Immature natural killer cell (primary cell): Measurements from ENCODE around the gene HOPX. TPM values are rescaled to one million over a fixed set of nuclear protein-coding genes. Genes with fewer than 3 reads are reported as not detected.
"Not testable (repeated sequence)": the region's sequence is repeated elsewhere in the genome, so short reads cannot be mapped to it uniquely, and the experiment has no call there.

Source experiments
- DNase-seq, 3 donors: peaks; one replicate each; pipeline ENCODE4 v3.0.0; 2022; ENCODE audit warnings: mixed read lengths in 1 of 3
- H3K27ac Mint-ChIP-seq, 6 donors: one replicate each; pipeline ENCODE4 v1.8.0; 2020; ENCODE audit warnings: mixed read lengths in 6 of 6, mild to moderate bottlenecking in 5 of 6, inconsistent platforms in 4 of 6, moderate library complexity in 3 of 6
- H3K27me3 Mint-ChIP-seq, 3 donors: one replicate each; pipeline ENCODE4 v1.8.0; 2020 to 2021; ENCODE audit warnings: low read depth in 3 of 3, mild to moderate bottlenecking in 3 of 3, mixed read lengths in 3 of 3, moderate library complexity in 3 of 3, inconsistent platforms in 1 of 3
- H3K36me3 Mint-ChIP-seq, 3 donors: one replicate each; pipeline ENCODE4 v1.8.0; 2020; ENCODE audit warnings: mixed read lengths in 3 of 3, inconsistent platforms in 2 of 3, mild to moderate bottlenecking in 2 of 3
- H3K4me1 Mint-ChIP-seq, 2 donors: one replicate each; pipeline ENCODE4 v1.8.0; 2020; ENCODE audit warnings: inconsistent platforms in 2 of 2, mild to moderate bottlenecking in 2 of 2, mixed read lengths in 2 of 2, moderate library complexity in 1 of 2
- H3K4me3 Mint-ChIP-seq, 5 donors: one replicate each; pipeline ENCODE4 v1.8.0; 2020; ENCODE audit warnings: mild to moderate bottlenecking in 5 of 5, mixed read lengths in 5 of 5, inconsistent platforms in 3 of 5, moderate library complexity in 3 of 5
- H3K9me3 Mint-ChIP-seq, 6 donors: one replicate each; pipeline ENCODE4 v1.8.0; 2020; ENCODE audit warnings: mild to moderate bottlenecking in 6 of 6, mixed read lengths in 6 of 6, inconsistent platforms in 4 of 6, moderate library complexity in 3 of 6
- polyA plus RNA-seq, 3 donors: library from polyadenylated mRNA; unstranded; fragments of 300-500 nt; fragmentation: Illumina TruSeq; gene quantifications; one replicate each; pipeline ENCODE4 v1.2.3, GENCODE V29; 2021

Gene HOPX
- polyA plus RNA-seq, 3 donors from 2014 or later: 1,315 to 2,032 (median 1,652) TPM

- H3K4me1 Mint-ChIP-seq: peaks cover 9 to 23% of the 10 kb centered on the region in 2 donors
- H3K9me3 Mint-ChIP-seq: peaks cover 0 to 4% (median 2%) of the 10 kb centered on the region in 6 donors
- peaks cover 5 to 10% (median 9%) of the 10 kb centered on the region in 3 donors for H3K36me3 Mint-ChIP-seq
- peak overlapping the region in 1 of 6 donors; percentile 47 for H3K27ac Mint-ChIP-seq
- H3K27me3 Mint-ChIP-seq: peaks cover 5 to 6% (median 5%) of the 10 kb centered on the region in 3 donors
- no peak overlapping the region for H3K4me3 Mint-ChIP-seq
- DNase-seq: no peak
Observed at GRCh38 chr4:56626420-56626819, 54.7 kb downstream of the HOPX start.

GRCh38 chr4:56622176-56622575, 58.9 kb downstream of the HOPX start:
- H3K36me3 Mint-ChIP-seq: peaks cover 5 to 8% (median 8%) of the 10 kb centered on the region in 3 donors
- H3K4me1 Mint-ChIP-seq: peaks cover 5 to 9% of the 10 kb centered on the region in 2 donors
- DNase-seq: no peak
- no peak overlapping the region for H3K4me3 Mint-ChIP-seq
- H3K27me3 Mint-ChIP-seq: peaks cover 2 to 5% (median 3%) of the 10 kb centered on the region in 3 donors
- peaks cover 0 to 4% (median 2%) of the 10 kb centered on the region in 6 donors for H3K9me3 Mint-ChIP-seq
- H3K27ac Mint-ChIP-seq: no peak overlapping the region

GRCh38 chr4:56619816-56620215, 61.3 kb downstream of the HOPX start:
- Mint-ChIP-seq H3K36me3 (peaks cover 0 to 6% (median 0%) of the 10 kb centered on the region in 3 donors), H3K9me3 (peaks cover 0 to 4% (median under 1%) of the 10 kb centered on the region in 6 donors), H3K4me1 (peaks cover 0 to 1% of the 10 kb centered on the region in 2 donors), H3K4me3 (no peak overlapping the region), H3K27me3 (peaks cover 0 to 3% (median 3%) of the 10 kb centered on the region in 3 donors), H3K27ac (no peak overlapping the region)
- DNase-seq: no peak

- H3K4me3 Mint-ChIP-seq: no peak overlapping the region
- H3K9me3 Mint-ChIP-seq: peaks cover 0 to 4% (median under 1%) of the 10 kb centered on the region in 6 donors
- no peak overlapping the region for H3K27ac Mint-ChIP-seq
- H3K4me1 Mint-ChIP-seq: peaks cover 0 to 1% of the 10 kb centered on the region in 2 donors
- peaks cover 0 to 3% (median 3%) of the 10 kb centered on the region in 3 donors for H3K27me3 Mint-ChIP-seq
- H3K36me3 Mint-ChIP-seq: peaks cover 0 to 6% (median 0%) of the 10 kb centered on the region in 3 donors
- no peak for DNase-seq
Observed at GRCh38 chr4:56619160-56619559, 61.9 kb downstream of the HOPX start.

- DNase-seq: no peak
- peaks cover 0 to under 1% (median 0%) of the 10 kb centered on the region in 6 donors for H3K9me3 Mint-ChIP-seq
- no peak overlapping the region for H3K27ac Mint-ChIP-seq
- no peak overlapping the region for H3K4me3 Mint-ChIP-seq
- peaks cover 0 to 3% (median 0%) of the 10 kb centered on the region in 3 donors for H3K27me3 Mint-ChIP-seq
- H3K4me1 Mint-ChIP-seq: peaks cover 0 to 1% of the 10 kb centered on the region in 2 donors
- H3K36me3 Mint-ChIP-seq: peaks cover 0 to 2% (median 0%) of the 10 kb centered on the region in 3 donors
Observed at GRCh38 chr4:56618734-56619133, 62.4 kb downstream of the HOPX start.

GRCh38 chr4:56613101-56613862, 67.8 kb downstream of the HOPX start:
- DNase-seq: no peak
- no peaks in the 10 kb centered on the region for H3K9me3 Mint-ChIP-seq
- H3K4me1 Mint-ChIP-seq: no peaks in the 10 kb centered on the region
- H3K4me3 Mint-ChIP-seq: no peak overlapping the region
- H3K36me3 Mint-ChIP-seq: peaks cover 0 to under 1% (median under 1%) of the 10 kb centered on the region in 3 donors
- H3K27me3 Mint-ChIP-seq: peaks cover 0 to 1% (median 0%) of the 10 kb centered on the region in 3 donors
- H3K27ac Mint-ChIP-seq: no peak overlapping the region

GRCh38 chr4:56612282-56612681, 68.8 kb downstream of the HOPX start:
- H3K27ac Mint-ChIP-seq: no peak overlapping the region
- H3K9me3 Mint-ChIP-seq: no peaks in the 10 kb centered on the region
- peaks cover 0 to 5% (median 4%) of the 10 kb centered on the region in 3 donors for H3K36me3 Mint-ChIP-seq
- no peak overlapping the region for H3K4me3 Mint-ChIP-seq
- no peaks in the 10 kb centered on the region for H3K4me1 Mint-ChIP-seq
- DNase-seq: no peak
- H3K27me3 Mint-ChIP-seq: peaks cover 0 to 5% (median 0%) of the 10 kb centered on the region in 3 donors

GRCh38 chr4:56611501-56611900, 69.6 kb downstream of the HOPX start:
- H3K4me3 Mint-ChIP-seq: no peak overlapping the region
- DNase-seq: no peak
- H3K27ac Mint-ChIP-seq: peak overlapping the region in 2 of 6 donors; percentile 1 to 62
- no peaks in the 10 kb centered on the region for H3K4me1 Mint-ChIP-seq
- H3K9me3 Mint-ChIP-seq: no peaks in the 10 kb centered on the region
- H3K27me3 Mint-ChIP-seq: peaks cover 0 to 5% (median 0%) of the 10 kb centered on the region in 3 donors
- H3K36me3 Mint-ChIP-seq: peaks cover 0 to 5% (median 4%) of the 10 kb centered on the region in 3 donors

- H3K9me3 Mint-ChIP-seq, H3K27ac Mint-ChIP-seq, H3K36me3 Mint-ChIP-seq, H3K4me3 Mint-ChIP-seq, DNase-seq, H3K27me3 Mint-ChIP-seq, H3K4me1 Mint-ChIP-seq: not testable (repeated sequence)
Observed at GRCh38 chr4:56610170-56610569, 70.9 kb downstream of the HOPX start.

- peaks cover 0 to 5% (median 4%) of the 10 kb centered on the region in 3 donors for H3K36me3 Mint-ChIP-seq
- H3K27ac Mint-ChIP-seq: no peak overlapping the region
- no peaks in the 10 kb centered on the region for H3K4me1 Mint-ChIP-seq
- H3K27me3 Mint-ChIP-seq: peaks cover 0 to 5% (median 0%) of the 10 kb centered on the region in 3 donors
- H3K9me3 Mint-ChIP-seq: no peaks in the 10 kb centered on the region
- no peak for DNase-seq
- no peak overlapping the region for H3K4me3 Mint-ChIP-seq
Observed at GRCh38 chr4:56607926-56608325, 73.2 kb downstream of the HOPX start.

GRCh38 chr4:56606385-56606784, 74.7 kb downstream of the HOPX start:
- Mint-ChIP-seq H3K4me1 (no peaks in the 10 kb centered on the region), H3K27ac (no peak overlapping the region), H3K4me3 (no peak overlapping the region), H3K27me3 (peaks cover 0 to 5% (median 0%) of the 10 kb centered on the region in 3 donors), H3K9me3 (no peaks in the 10 kb centered on the region), H3K36me3 (peaks cover 0 to 5% (median 4%) of the 10 kb centered on the region in 3 donors)
- no peak for DNase-seq

GRCh38 chr4:56605464-56605863, 75.6 kb downstream of the HOPX start:
- not testable (repeated sequence) for H3K36me3 Mint-ChIP-seq, H3K4me3 Mint-ChIP-seq, H3K4me1 Mint-ChIP-seq, H3K27me3 Mint-ChIP-seq, DNase-seq, H3K27ac Mint-ChIP-seq, H3K9me3 Mint-ChIP-seq

- Mint-ChIP-seq H3K9me3 (no peaks in the 10 kb centered on the region), H3K27ac (no peak overlapping the region), H3K4me1 (no peaks in the 10 kb centered on the region), H3K27me3 (peaks cover 0 to 7% (median 0%) of the 10 kb centered on the region in 3 donors), H3K36me3 (peaks cover 0 to 7% (median 3%) of the 10 kb centered on the region in 3 donors), H3K4me3 (no peak overlapping the region)
- no peak for DNase-seq
Observed at GRCh38 chr4:56603297-56603696, 77.8 kb downstream of the HOPX start.
